Right ventricle myocardium superior (tissue), 1 donor: ENCODE data around the gene STARD10. TPM values are rescaled to one million over a fixed set of nuclear protein-coding genes. Genes with fewer than 3 reads are reported as not detected.

Source experiments
- ATAC-seq: fragments of 200-7000 bp; cut with Tn5 transposase; one replicate; pipeline ENCODE4 v1.9.1; 2020; ENCODE audit warnings: mild to moderate bottlenecking; ENCODE audit not compliant: poor library complexity
- DNase-seq: peaks from one replicate; pipeline ENCODE4 v3.0.0-alpha.2; 2020
- intact Hi-C: fragments of 100-400 bp; cut with DNase I; formaldehyde crosslinking; loops from one replicate; pipeline ENCODE4 v1.11.2; 2022
- microRNA-seq: library from miRNA; unstranded; fragments of <30 nt; microRNA quantifications from one replicate; pipeline ENCODE4 v1.2.0, GENCODE V29; 2020
- total RNA-seq: library from RNA; stranded (reverse); fragmentation: NEBNext Ultra II Directional; extraction: Animal tissue kit (Norgen Biotek cat#: 25700); gene quantifications from one replicate; pipeline ENCODE4 v1.2.1, GENCODE V29; 2021
- donor health status: DM: no; HTN: yes; CAD: no; lungs with severe emphysema.

STARD10 gene
- total RNA-seq, 1 donor from 2014 or later: 117 TPM

GRCh38 chr11:72705442-72706365 is 88.1 kb downstream of the STARD10 start:
- ATAC-seq: no peak
- intact Hi-C loops: no loop called here
- no peak for DNase-seq

GRCh38 chr11:72704783-72705265 is 89.0 kb downstream of the STARD10 start:
- intact Hi-C loops: no loop called here
- no peak for ATAC-seq
- DNase-seq: no peak

Small RNA genes within 50 kb of the gene (microRNA-seq; reads per million reads assigned to microRNA genes)
- not detected for gene MIR4692

Other genes with a start within 250 kb of the STARD10 start
- gene PDE2A, start 119.6 kb downstream of the STARD10 start, total RNA-seq: 38.5 TPM
- gene ARAP1, start 41.6 kb downstream of the STARD10 start, total RNA-seq: 58.0 TPM
- 16.8 TPM for gene ATG16L2, start 20.4 kb upstream of the STARD10 start, total RNA-seq